ENCODE data around the gene CASP7. TPM values are rescaled to one million over a fixed set of nuclear protein-coding genes. Genes with fewer than 3 reads are reported as not detected.

CASP7 gene
- total RNA-seq, 1 experiment from 2014 or later = 7.4 TPM

DNA sequence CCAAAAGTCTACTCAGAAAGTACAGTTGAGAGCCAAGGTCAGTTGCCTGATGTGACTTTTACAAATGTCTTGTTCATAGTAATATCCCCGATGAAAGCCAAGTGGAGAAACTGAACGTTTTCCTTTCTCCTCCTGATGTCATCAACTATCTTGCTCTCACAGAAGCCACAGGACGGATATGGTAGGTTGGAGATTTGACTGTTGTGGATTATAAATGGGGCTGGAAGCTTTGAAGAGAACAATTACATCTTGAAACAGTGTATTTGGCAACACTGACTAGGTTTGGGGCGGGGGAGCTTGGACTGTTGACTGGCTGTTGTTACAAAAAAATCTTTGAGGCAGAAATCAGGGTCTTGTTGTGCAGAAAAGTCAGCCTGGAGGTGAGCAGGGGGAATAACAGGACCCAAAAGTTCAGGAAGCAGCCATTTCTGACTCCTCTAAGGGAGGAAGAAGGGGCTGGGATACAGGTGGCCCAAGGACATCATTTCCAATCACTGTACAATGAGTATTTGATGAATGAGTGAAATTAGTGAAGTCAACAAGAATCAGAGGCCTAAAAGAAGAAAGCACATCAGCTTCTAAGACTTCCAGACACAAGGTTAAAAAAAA lies 96.1 kb downstream of the CASP7 start:
- intact Hi-C loops (cut with micrococcal nuclease) = no loop called here
- Mint-ChIP-seq H3K4me1 (ENCODE audit: insufficient read depth, unreplicated experiment) (no peaks in the 10 kb centered on the region), H3K9me3 (ENCODE audit: unreplicated experiment) (no peaks in the 10 kb centered on the region), H3K27ac (ENCODE audit: low read depth, unreplicated experiment) (no peak overlapping the region), H3K4me3 (ENCODE audit: unreplicated experiment) (no peak overlapping the region), H3K36me3 (ENCODE audit: insufficient read depth, unreplicated experiment) (no peaks in the 10 kb centered on the region), H3K27me3 (ENCODE audit: insufficient read depth, unreplicated experiment) (peaks cover 4% of the 10 kb centered on the region)
- no TSS peak for BruUV-seq (replicated peaks)
- ChIA-PET POLR2A (interaction anchor here (0.6 kb wide), 1 partner anchor 39 kb away, joined by 4 read pairs; no protein-coding TSS in a partner anchor), CTCF (no interaction called here)
- DNase-seq (ENCODE audit: unreplicated experiment) = no peak
- no peak for TF ChIP-seq CTCF (IDR thresholded peaks at IDR 0.05; ENCODE audit: unreplicated experiment)

DNA sequence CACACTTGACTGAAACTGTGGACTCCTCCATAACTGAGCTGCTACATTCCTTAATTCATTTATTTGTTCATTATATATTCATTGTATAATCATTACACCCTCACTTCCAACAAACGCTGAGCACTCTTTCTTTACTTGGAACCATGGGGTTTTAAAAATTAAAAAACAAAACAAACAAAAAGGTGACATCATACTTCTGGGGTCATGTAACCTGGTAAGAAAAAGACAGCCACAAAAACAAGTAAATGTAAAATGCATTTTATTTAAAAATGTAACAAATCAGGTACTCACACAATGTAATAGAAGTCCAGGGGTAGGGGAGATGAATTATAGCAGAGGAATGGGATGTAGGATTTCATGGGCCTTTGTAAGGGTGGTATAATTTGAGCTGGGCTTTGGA lies 96.8 kb downstream of the CASP7 start:
- Mint-ChIP-seq H3K36me3 (ENCODE audit: insufficient read depth, unreplicated experiment) (no peaks in the 10 kb centered on the region), H3K27ac (ENCODE audit: low read depth, unreplicated experiment) (no peak overlapping the region)

More for the DNA sequence above, 96.8 kb downstream of the CASP7 start:
- DNase-seq (ENCODE audit: unreplicated experiment) = no peak
- no peak overlapping the region for H3K4me3 Mint-ChIP-seq (ENCODE audit: unreplicated experiment)
- POLR2A ChIA-PET = no interaction called here
- CTCF ChIA-PET = interaction anchor here (0.6 kb wide), 1 partner anchor 27 kb away, joined by 3 read pairs; no protein-coding TSS in a partner anchor
- H3K9me3 Mint-ChIP-seq (ENCODE audit: unreplicated experiment) = no peaks in the 10 kb centered on the region
- intact Hi-C loops (cut with micrococcal nuclease) = no loop called here
- no peaks in the 10 kb centered on the region for H3K27me3 Mint-ChIP-seq (ENCODE audit: insufficient read depth, unreplicated experiment)
- no peaks in the 10 kb centered on the region for H3K4me1 Mint-ChIP-seq (ENCODE audit: insufficient read depth, unreplicated experiment)
- BruUV-seq (replicated peaks) = no TSS peak
- TF ChIP-seq CTCF (IDR thresholded peaks at IDR 0.05; ENCODE audit: unreplicated experiment) = no peak

Small RNA genes lying within 50 kb of the gene (microRNA-seq; reads per million reads assigned to microRNA genes)
- gene MIR4483 = not detected

Other genes with a start within 250 kb of the CASP7 start
- not detected in 2 replicates for gene HABP2, start 126.9 kb upstream of the CASP7 start, total RNA-seq (2022)
- gene NRAP, start 15.9 kb upstream of the CASP7 start, total RNA-seq (2022) = not detected in 2 replicates
- not detected in 2 replicates for gene PLEKHS1, start 71.8 kb downstream of the CASP7 start, total RNA-seq (2022)
- 9.0 and 9.2 TPM in 2 replicates for gene DCLRE1A, start 174.2 kb downstream of the CASP7 start, total RNA-seq (2022)
- 39.8 and 40.3 TPM in 2 replicates for gene NHLRC2, start 174.7 kb downstream of the CASP7 start, total RNA-seq (2022)